Measurements from ENCODE around the gene KRT5. TPM values are rescaled to one million over a fixed set of nuclear protein-coding genes. Genes with fewer than 3 reads are reported as not detected.

The KRT5 gene
- total RNA-seq, 2 experiments from 2014 or later: not detected

DNA sequence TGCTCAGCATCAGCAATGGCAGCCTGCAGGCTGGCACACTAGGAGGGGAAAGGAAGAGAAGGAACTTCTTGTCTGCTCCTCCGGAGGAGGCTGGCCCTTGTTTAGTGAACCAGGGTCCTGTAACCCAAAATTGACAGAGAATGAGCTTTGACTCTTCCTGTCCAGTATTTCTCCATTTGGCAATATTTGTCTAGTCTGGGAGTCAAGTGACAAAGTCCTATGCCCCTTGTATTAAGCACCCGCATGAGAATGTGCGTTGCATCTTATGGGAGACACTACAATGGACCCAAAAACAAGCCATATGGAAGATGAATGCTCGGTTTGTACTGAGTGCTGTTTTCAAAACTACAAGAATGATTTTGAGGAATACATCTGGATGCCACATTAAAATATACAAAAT, 50.3 kb downstream of the KRT5 start:
- no peaks in the 10 kb centered on the region for H3K9me3 Mint-ChIP-seq
- H3K4me3 Mint-ChIP-seq: no peak overlapping the region
- ChIA-PET POLR2A (no interaction called here), CTCF (no interaction called here)
- intact Hi-C loops (cut with micrococcal nuclease): no loop called here
- H3K36me3 Mint-ChIP-seq: no peaks in the 10 kb centered on the region
- no peak for DNase-seq
- no peaks in the 10 kb centered on the region for H3K4me1 Mint-ChIP-seq (ENCODE audit: low read depth)
- H3K27ac Mint-ChIP-seq: no peak overlapping the region
- peaks cover 9% of the 10 kb centered on the region for H3K27me3 Mint-ChIP-seq

DNA sequence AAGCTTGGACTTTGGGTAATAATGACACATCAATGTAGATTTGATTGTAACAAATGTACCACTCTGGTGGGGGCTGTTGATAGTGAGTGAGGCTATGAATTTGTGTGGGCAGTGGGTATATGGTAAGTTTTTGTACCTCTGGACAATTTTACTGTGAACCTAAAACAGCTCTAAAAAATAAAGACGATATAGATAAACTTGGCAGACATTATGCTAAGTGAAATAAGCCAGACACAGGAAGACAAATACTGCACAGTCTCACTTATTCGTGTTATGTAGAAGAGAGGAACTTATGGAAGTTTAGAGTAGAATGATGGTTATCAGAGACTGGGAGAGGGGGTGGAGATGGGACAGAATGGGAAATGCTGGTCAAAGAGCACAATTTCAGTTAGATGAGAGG, 55.3 kb downstream of the KRT5 start:
- H3K27me3 Mint-ChIP-seq: peaks cover 5% of the 10 kb centered on the region
- no peaks in the 10 kb centered on the region for H3K4me1 Mint-ChIP-seq (ENCODE audit: low read depth)
- no peak for DNase-seq
- CTCF ChIA-PET: no interaction called here
- POLR2A ChIA-PET: no interaction called here
- no peak overlapping the region for H3K4me3 Mint-ChIP-seq
- intact Hi-C loops (cut with micrococcal nuclease): no loop called here
- H3K36me3 Mint-ChIP-seq: no peaks in the 10 kb centered on the region
- H3K9me3 Mint-ChIP-seq: no peaks in the 10 kb centered on the region
- H3K27ac Mint-ChIP-seq: no peak overlapping the region

Other genes starting within 250 kb of the KRT5 start
- under 1 TPM; 0.10 to 0.12 TPM for gene KRT86, start 245.7 kb downstream of the KRT5 start, total RNA-seq
- gene KRT81, start 228.9 kb downstream of the KRT5 start, total RNA-seq: not detected
- not detected for gene KRT83, start 199.0 kb downstream of the KRT5 start, total RNA-seq
- gene KRT85, start 152.9 kb downstream of the KRT5 start, total RNA-seq: not detected
- gene KRT84, start 134.7 kb downstream of the KRT5 start, total RNA-seq: not detected
- gene KRT82, start 114.1 kb downstream of the KRT5 start, total RNA-seq: not detected
- gene KRT75, start 86.0 kb downstream of the KRT5 start, total RNA-seq: not detected
- not detected for gene KRT6B, start 68.2 kb downstream of the KRT5 start, total RNA-seq
- not detected for gene KRT6C, start 46.6 kb downstream of the KRT5 start, total RNA-seq
- gene KRT6A, start 27.1 kb downstream of the KRT5 start, total RNA-seq: not detected
- gene KRT71, start 32.8 kb upstream of the KRT5 start, total RNA-seq: not detected
- gene KRT74, start 53.4 kb upstream of the KRT5 start, total RNA-seq: not detected
- gene KRT72, start 81.1 kb upstream of the KRT5 start, total RNA-seq: under 1 TPM in 1 of 2 experiments, not detected in 1; 0.17 TPM
- under 1 TPM in 1 of 2 experiments, not detected in 1; 0.19 TPM for gene KRT73, start 98.2 kb upstream of the KRT5 start, total RNA-seq
- gene KRT2, start 131.8 kb upstream of the KRT5 start, total RNA-seq: not detected
- gene KRT1, start 160.0 kb upstream of the KRT5 start, total RNA-seq: not detected
- not detected for gene KRT77, start 183.1 kb upstream of the KRT5 start, total RNA-seq

Data from activated CD4-positive, alpha-beta memory T cell treated with anti-CD3 and anti-CD28 coated beads for 36 hours (primary cell).